ENCODE results near the gene CCDC141.

CCDC141 gene

GRCh38 chr2:178892751-178893625 is 156.9 kb downstream of the CCDC141 start:
- H3K4me3 Mint-ChIP-seq, result no peak overlapping the region
- H3K4me1 Mint-ChIP-seq (ENCODE audit: low read depth), result no peaks in the 10 kb centered on the region
- H3K9me3 Mint-ChIP-seq, result no peaks in the 10 kb centered on the region
- peaks cover 2% of the 10 kb centered on the region for H3K36me3 Mint-ChIP-seq (ENCODE audit: low read depth)
- no peak overlapping the region for H3K27ac Mint-ChIP-seq
- H3K27me3 Mint-ChIP-seq, result no peaks in the 10 kb centered on the region

- no peak overlapping the region for H3K27ac Mint-ChIP-seq
- H3K27me3 Mint-ChIP-seq, result no peaks in the 10 kb centered on the region
- no peaks in the 10 kb centered on the region for H3K9me3 Mint-ChIP-seq
- no peak overlapping the region for H3K4me3 Mint-ChIP-seq
- H3K36me3 Mint-ChIP-seq (ENCODE audit: low read depth), result peaks cover 4% of the 10 kb centered on the region
- H3K4me1 Mint-ChIP-seq (ENCODE audit: low read depth), result no peaks in the 10 kb centered on the region
Observed at GRCh38 chr2:178891959-178892485, 157.9 kb downstream of the CCDC141 start.

- Mint-ChIP-seq H3K4me1 (ENCODE audit: low read depth) (no peaks in the 10 kb centered on the region), H3K27ac (no peak overlapping the region), H3K9me3 (no peaks in the 10 kb centered on the region), H3K4me3 (no peak overlapping the region), H3K27me3 (no peaks in the 10 kb centered on the region), H3K36me3 (ENCODE audit: low read depth) (peaks cover 4% of the 10 kb centered on the region)
Observed at GRCh38 chr2:178891265-178891958, 158.5 kb downstream of the CCDC141 start.

GRCh38 chr2:178886006-178886405 is 163.9 kb downstream of the CCDC141 start:
- Mint-ChIP-seq H3K4me1 (ENCODE audit: low read depth) (no peaks in the 10 kb centered on the region), H3K27ac (no peak overlapping the region), H3K9me3 (no peaks in the 10 kb centered on the region), H3K4me3 (no peak overlapping the region), H3K36me3 (ENCODE audit: low read depth) (peaks cover 21% of the 10 kb centered on the region), H3K27me3 (no peaks in the 10 kb centered on the region)

GRCh38 chr2:178884440-178884839 is 165.5 kb downstream of the CCDC141 start:
- Mint-ChIP-seq H3K4me3 (no peak overlapping the region), H3K9me3 (no peaks in the 10 kb centered on the region), H3K36me3 (ENCODE audit: low read depth) (peaks cover 21% of the 10 kb centered on the region), H3K27ac (no peak overlapping the region), H3K4me1 (ENCODE audit: low read depth) (no peaks in the 10 kb centered on the region), H3K27me3 (no peaks in the 10 kb centered on the region)

- H3K36me3 Mint-ChIP-seq (ENCODE audit: low read depth), result peaks cover 18% of the 10 kb centered on the region
- no peak overlapping the region for H3K27ac Mint-ChIP-seq
- no peaks in the 10 kb centered on the region for H3K27me3 Mint-ChIP-seq
- no peaks in the 10 kb centered on the region for H3K9me3 Mint-ChIP-seq
- H3K4me1 Mint-ChIP-seq (ENCODE audit: low read depth), result no peaks in the 10 kb centered on the region
- no peak overlapping the region for H3K4me3 Mint-ChIP-seq
Observed at GRCh38 chr2:178882666-178883440, 167.1 kb downstream of the CCDC141 start.

GRCh38 chr2:178881075-178881474 is 168.9 kb downstream of the CCDC141 start:
- H3K4me1 Mint-ChIP-seq (ENCODE audit: low read depth), result no peaks in the 10 kb centered on the region
- no peaks in the 10 kb centered on the region for H3K9me3 Mint-ChIP-seq
- no peak overlapping the region for H3K27ac Mint-ChIP-seq
- H3K27me3 Mint-ChIP-seq, result no peaks in the 10 kb centered on the region
- H3K4me3 Mint-ChIP-seq, result no peak overlapping the region
- peaks cover 17% of the 10 kb centered on the region for H3K36me3 Mint-ChIP-seq (ENCODE audit: low read depth)

- no peak overlapping the region for H3K27ac Mint-ChIP-seq
- no peaks in the 10 kb centered on the region for H3K27me3 Mint-ChIP-seq
- H3K9me3 Mint-ChIP-seq, result no peaks in the 10 kb centered on the region
- no peaks in the 10 kb centered on the region for H3K4me1 Mint-ChIP-seq (ENCODE audit: low read depth)
- no peak overlapping the region for H3K4me3 Mint-ChIP-seq
- peaks cover 17% of the 10 kb centered on the region for H3K36me3 Mint-ChIP-seq (ENCODE audit: low read depth)
Observed at GRCh38 chr2:178880257-178880656, 169.7 kb downstream of the CCDC141 start.

GRCh38 chr2:178877874-178878273 is 172.1 kb downstream of the CCDC141 start:
- Mint-ChIP-seq H3K27ac (no peak overlapping the region), H3K36me3 (ENCODE audit: low read depth) (peaks cover 3% of the 10 kb centered on the region), H3K9me3 (no peaks in the 10 kb centered on the region), H3K27me3 (no peaks in the 10 kb centered on the region), H3K4me3 (no peak overlapping the region), H3K4me1 (ENCODE audit: low read depth) (no peaks in the 10 kb centered on the region)

GRCh38 chr2:178874529-178875240 is 175.3 kb downstream of the CCDC141 start:
- H3K4me1 Mint-ChIP-seq (ENCODE audit: low read depth), result peaks cover 17% of the 10 kb centered on the region
- no peaks in the 10 kb centered on the region for H3K27me3 Mint-ChIP-seq
- H3K9me3 Mint-ChIP-seq, result no peaks in the 10 kb centered on the region
- H3K4me3 Mint-ChIP-seq, result no peak overlapping the region
- no peaks in the 10 kb centered on the region for H3K36me3 Mint-ChIP-seq (ENCODE audit: low read depth)
- H3K27ac Mint-ChIP-seq, result no peak overlapping the region

- no peak overlapping the region for H3K4me3 Mint-ChIP-seq
- H3K36me3 Mint-ChIP-seq (ENCODE audit: low read depth), result no peaks in the 10 kb centered on the region
- no peaks in the 10 kb centered on the region for H3K27me3 Mint-ChIP-seq
- H3K9me3 Mint-ChIP-seq, result no peaks in the 10 kb centered on the region
- peaks cover 17% of the 10 kb centered on the region for H3K4me1 Mint-ChIP-seq (ENCODE audit: low read depth)
- H3K27ac Mint-ChIP-seq, result no peak overlapping the region
Observed at GRCh38 chr2:178873912-178874311, 176.0 kb downstream of the CCDC141 start.

GRCh38 chr2:178871536-178871935 is 178.4 kb downstream of the CCDC141 start:
- Mint-ChIP-seq H3K27ac (no peak overlapping the region), H3K36me3 (ENCODE audit: low read depth) (no peaks in the 10 kb centered on the region), H3K9me3 (no peaks in the 10 kb centered on the region), H3K4me3 (no peak overlapping the region), H3K4me1 (ENCODE audit: low read depth) (peaks cover 17% of the 10 kb centered on the region), H3K27me3 (no peaks in the 10 kb centered on the region)

GRCh38 chr2:178870703-178871102 is 179.2 kb downstream of the CCDC141 start:
- Mint-ChIP-seq H3K9me3 (no peaks in the 10 kb centered on the region), H3K27ac (no peak overlapping the region), H3K27me3 (no peaks in the 10 kb centered on the region), H3K36me3 (ENCODE audit: low read depth) (no peaks in the 10 kb centered on the region), H3K4me1 (ENCODE audit: low read depth) (peaks cover 17% of the 10 kb centered on the region), H3K4me3 (no peak overlapping the region)

- no peak overlapping the region for H3K4me3 Mint-ChIP-seq
- H3K27ac Mint-ChIP-seq, result no peak overlapping the region
- no peaks in the 10 kb centered on the region for H3K9me3 Mint-ChIP-seq
- peaks cover 16% of the 10 kb centered on the region for H3K36me3 Mint-ChIP-seq (ENCODE audit: low read depth)
- no peaks in the 10 kb centered on the region for H3K27me3 Mint-ChIP-seq
- peaks cover 6% of the 10 kb centered on the region for H3K4me1 Mint-ChIP-seq (ENCODE audit: low read depth)
Observed at GRCh38 chr2:178865999-178866398, 183.9 kb downstream of the CCDC141 start.
